GM21737 (cell line): ENCODE data around the gene PDSS2.
"Not testable (repeated sequence)": the region's sequence is repeated elsewhere in the genome, so short reads cannot be mapped to it uniquely, and the experiment has no call there.

Experiments
- ATAC-seq: cut with Tn5 transposase; IDR thresholded peaks from one replicate; pipeline ENCODE4 v1.9.1; 2021; ENCODE audit warnings: mild to moderate bottlenecking, moderate library complexity; ENCODE audit not compliant: unreplicated experiment

PDSS2 gene

GRCh38 chr6:107280001-107280400 is 179.4 kb downstream of the PDSS2 start:
- not testable (repeated sequence) for ATAC-seq

- ATAC-seq = no peak
Observed at GRCh38 chr6:107275330-107275865, 184.0 kb downstream of the PDSS2 start.

- no peak for ATAC-seq
Observed at GRCh38 chr6:107274288-107274687, 185.1 kb downstream of the PDSS2 start.

GRCh38 chr6:107272246-107272645 is 187.1 kb downstream of the PDSS2 start:
- no peak for ATAC-seq

- no peak for ATAC-seq
Observed at GRCh38 chr6:107271208-107271790, 188.1 kb downstream of the PDSS2 start.

GRCh38 chr6:107267634-107268033 is 191.7 kb downstream of the PDSS2 start:
- no peak for ATAC-seq

DNA sequence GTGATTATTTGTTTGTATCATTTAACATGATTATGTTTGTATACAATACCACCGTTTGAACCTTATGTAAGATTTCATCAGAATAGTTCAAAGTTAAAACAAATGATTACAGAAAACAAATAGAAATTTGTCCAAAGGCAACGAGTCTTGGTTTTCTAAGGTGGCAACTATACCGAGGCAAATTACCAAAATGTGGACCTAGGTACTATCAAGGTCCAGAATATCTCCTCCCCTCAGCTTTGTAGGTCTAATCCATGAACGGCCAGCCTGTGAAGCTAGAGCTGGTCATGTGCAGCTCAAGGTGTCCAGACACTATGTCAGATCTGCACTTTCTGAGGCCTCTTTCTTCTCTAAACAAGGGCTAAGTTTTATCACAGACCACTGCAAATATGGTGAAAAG is 192.4 kb downstream of the PDSS2 start:
- no peak for ATAC-seq

GRCh38 chr6:107266563-107266962 is 192.8 kb downstream of the PDSS2 start:
- no peak for ATAC-seq

DNA sequence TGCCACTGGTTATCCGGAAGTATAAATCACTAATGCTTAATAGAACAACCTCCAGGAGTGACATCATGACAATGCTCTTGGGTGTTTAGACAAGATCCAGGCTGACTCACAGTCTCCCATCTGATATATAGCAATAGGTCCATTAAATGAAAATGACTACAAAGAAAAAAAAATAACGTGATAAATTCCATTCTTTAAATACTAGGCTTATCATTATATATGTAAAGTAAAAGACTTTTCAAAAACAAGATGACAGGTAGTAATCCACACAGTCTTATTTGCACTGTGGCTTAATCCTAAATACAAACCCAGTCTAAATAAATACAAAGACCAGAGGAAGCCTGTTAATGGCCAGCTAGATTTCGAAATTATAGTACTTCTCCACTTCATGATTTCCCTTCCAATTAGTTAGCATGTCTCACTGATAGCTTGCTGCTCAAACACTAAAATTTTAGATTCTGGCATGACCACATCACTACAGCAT is 195.0 kb downstream of the PDSS2 start:
- ATAC-seq = no peak

- ATAC-seq = no peak
Observed at GRCh38 chr6:107259951-107260350, 199.4 kb downstream of the PDSS2 start.

- ATAC-seq = no peak
Observed at GRCh38 chr6:107248147-107248546, 211.2 kb downstream of the PDSS2 start.

GRCh38 chr6:107246972-107247615 is 212.3 kb downstream of the PDSS2 start:
- no peak for ATAC-seq

GRCh38 chr6:107246249-107246971 is 213.0 kb downstream of the PDSS2 start:
- ATAC-seq = no peak

- ATAC-seq = no peak
Observed at GRCh38 chr6:107244742-107245480, 214.5 kb downstream of the PDSS2 start.

- ATAC-seq = no peak
Observed at GRCh38 chr6:107244082-107244741, 215.2 kb downstream of the PDSS2 start.

GRCh38 chr6:107243471-107243870 is 215.9 kb downstream of the PDSS2 start:
- ATAC-seq = no peak

- ATAC-seq = no peak
Observed at GRCh38 chr6:107237992-107238660, 221.2 kb downstream of the PDSS2 start.

GRCh38 chr6:107235511-107235910 is 223.9 kb downstream of the PDSS2 start:
- ATAC-seq = no peak

DNA sequence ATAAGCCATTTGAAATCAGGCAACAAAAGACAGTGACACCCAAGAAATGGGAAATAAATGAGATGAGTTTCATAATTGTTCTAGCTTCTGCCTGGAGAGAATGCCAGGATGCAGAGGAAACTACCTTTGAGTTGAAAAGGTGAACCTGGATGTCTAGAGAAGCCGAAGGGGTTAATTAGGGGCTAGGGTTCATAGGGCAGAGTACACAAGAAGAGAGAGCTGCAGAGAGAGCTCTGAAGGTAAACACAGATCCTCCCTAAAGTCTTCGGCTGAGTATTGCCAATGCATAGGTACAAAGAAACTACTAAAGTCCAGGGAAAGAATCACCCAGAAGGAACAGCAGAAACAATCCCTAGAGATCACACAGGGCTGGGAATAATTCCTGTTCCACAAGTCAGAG is 224.4 kb downstream of the PDSS2 start:
- no peak for ATAC-seq

GRCh38 chr6:107231243-107231642 is 228.1 kb downstream of the PDSS2 start:
- no peak for ATAC-seq
